ENCODE measurements around the gene CYBA. TPM values are rescaled to one million over a fixed set of nuclear protein-coding genes. Genes with fewer than 3 reads are reported as not detected.

Gene CYBA
- total RNA-seq, 2 experiments from 2014 or later = 262 to 265 TPM

- DNase-seq = no peak
- peaks cover under 1% of the 10 kb centered on the region for H3K9me3 Mint-ChIP-seq
- H3K27ac Mint-ChIP-seq = no peak overlapping the region
- CTCF ChIA-PET = interaction anchor here (1.5 to 2.8 kb wide), 3 partner anchors 12 to 75 kb away, joined by 3 to 14 read pairs (median 5); no protein-coding TSS in a partner anchor
- peaks cover 19% of the 10 kb centered on the region for H3K36me3 Mint-ChIP-seq
- POLR2A ChIA-PET = interaction anchor here (1.5 kb wide), 1 partner anchor 18 kb away, joined by 6 read pairs; no protein-coding TSS in a partner anchor
- intact Hi-C loops (cut with micrococcal nuclease) = loop anchor here (5.0 to 10.0 kb wide), 2 partner anchors 40 to 53 kb away; partner anchors contain the start of gene SNAI3
- H3K27me3 Mint-ChIP-seq = peaks cover 6% of the 10 kb centered on the region
- H3K4me1 Mint-ChIP-seq (ENCODE audit: low read depth) = peaks cover 30% of the 10 kb centered on the region
- no peak overlapping the region for H3K4me3 Mint-ChIP-seq
Measured at GRCh38 chr16:88631920-88632586, 18.8 kb downstream of the CYBA start.

DNA sequence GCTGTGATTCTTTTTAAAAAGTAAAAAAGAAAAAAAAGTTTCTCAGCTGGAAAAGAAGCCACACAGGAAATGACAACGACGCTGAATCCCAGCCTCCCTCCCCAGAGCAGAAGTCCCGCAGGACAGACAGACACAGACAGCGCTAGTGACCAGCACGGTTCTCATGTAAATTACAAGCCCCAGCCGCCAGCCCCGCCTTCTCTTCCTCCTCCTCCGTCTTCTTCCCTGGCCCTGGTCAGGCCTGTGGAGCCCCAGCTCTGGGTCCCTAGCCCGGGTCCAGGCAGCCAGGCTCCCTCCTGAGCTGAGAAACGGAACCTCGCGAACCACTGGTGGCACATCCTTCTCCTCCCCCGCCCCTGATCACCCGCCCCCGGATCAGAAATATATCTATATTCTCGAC lies 19.5 kb downstream of the CYBA start:
- Mint-ChIP-seq H3K4me3 (no peak overlapping the region), H3K4me1 (ENCODE audit: low read depth) (peaks cover 28% of the 10 kb centered on the region), H3K36me3 (peaks cover 23% of the 10 kb centered on the region), H3K27ac (no peak overlapping the region), H3K9me3 (no peaks in the 10 kb centered on the region), H3K27me3 (peaks cover 5% of the 10 kb centered on the region)
- intact Hi-C loops (cut with micrococcal nuclease) = loop anchor here (5.0 to 10.0 kb wide), 2 partner anchors 39 to 53 kb away; partner anchors contain the start of gene SNAI3
- DNase-seq = no peak
- ChIA-PET POLR2A (no interaction called here), CTCF (interaction anchor here (2.8 kb wide), 1 partner anchor 11 kb away, joined by 14 read pairs; no protein-coding TSS in a partner anchor)

GRCh38 chr16:88630941-88631340 lies 19.9 kb downstream of the CYBA start:
- no peak for DNase-seq
- Mint-ChIP-seq H3K9me3 (no peaks in the 10 kb centered on the region), H3K27me3 (peaks cover 5% of the 10 kb centered on the region), H3K4me1 (ENCODE audit: low read depth) (peaks cover 23% of the 10 kb centered on the region), H3K36me3 (peaks cover 23% of the 10 kb centered on the region), H3K27ac (no peak overlapping the region), H3K4me3 (no peak overlapping the region)
- ChIA-PET CTCF (no interaction called here), POLR2A (no interaction called here)
- intact Hi-C loops (cut with micrococcal nuclease) = loop anchor here (5.0 to 10.0 kb wide), 2 partner anchors 39 to 54 kb away; partner anchors contain the start of gene SNAI3

DNA sequence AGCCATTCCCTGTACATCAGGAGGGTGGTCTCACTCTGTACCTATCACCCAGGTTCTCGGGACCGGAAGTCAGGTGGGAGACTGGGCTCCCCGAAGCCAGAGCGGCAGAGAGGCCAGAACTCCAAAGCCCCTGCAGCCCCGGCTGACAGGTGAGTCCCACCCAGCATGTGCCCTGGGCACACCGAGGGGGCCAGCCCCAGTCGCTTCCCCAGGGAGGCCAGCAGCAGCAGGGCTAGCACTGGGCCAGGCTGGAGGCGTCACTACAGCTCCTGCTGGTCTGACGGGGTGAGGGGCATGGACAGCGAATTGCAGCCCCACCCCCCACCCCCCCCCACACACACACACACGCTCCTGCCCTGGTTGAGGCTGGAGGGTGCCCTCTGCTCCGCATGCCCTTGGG lies 20.4 kb downstream of the CYBA start:
- CTCF ChIA-PET = no interaction called here
- Mint-ChIP-seq H3K36me3 (peaks cover 25% of the 10 kb centered on the region), H3K27ac (no peak overlapping the region), H3K27me3 (peaks cover 3% of the 10 kb centered on the region), H3K4me1 (ENCODE audit: low read depth) (peaks cover 22% of the 10 kb centered on the region), H3K9me3 (no peaks in the 10 kb centered on the region), H3K4me3 (no peak overlapping the region)
- DNase-seq = no peak
- POLR2A ChIA-PET = no interaction called here
- intact Hi-C loops (cut with micrococcal nuclease) = loop anchor here (5.0 to 10.0 kb wide), 2 partner anchors 38 to 54 kb away; partner anchors contain the start of gene SNAI3

DNA sequence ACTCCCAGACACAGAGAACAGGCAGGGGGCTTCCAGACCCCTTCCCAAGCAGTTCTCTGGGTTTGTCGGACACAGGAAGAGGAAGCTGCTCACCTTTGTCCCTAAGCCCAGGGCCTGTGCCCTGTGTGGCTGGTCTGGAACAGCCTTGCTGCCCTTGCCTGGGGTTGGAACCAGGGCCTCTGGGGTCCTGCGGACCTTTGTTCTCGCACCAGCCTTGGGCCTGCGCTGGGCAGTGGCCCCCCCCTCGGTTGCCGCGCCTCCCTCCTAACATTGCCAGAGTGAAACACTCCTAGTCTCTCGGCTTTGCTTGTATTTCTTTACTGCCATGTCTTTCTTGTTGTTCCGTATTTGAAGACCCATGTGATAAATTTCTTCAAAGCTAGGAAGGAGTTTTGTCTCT lies 21.0 kb downstream of the CYBA start:
- DNase-seq = no peak
- CTCF ChIA-PET = interaction anchor here (0.7 kb wide), 1 partner anchor 58 kb away, joined by 3 read pairs; no protein-coding TSS in a partner anchor
- POLR2A ChIA-PET = interaction anchor here (0.9 kb wide), 1 partner anchor 10 kb away, joined by 3 read pairs; no protein-coding TSS in a partner anchor
- Mint-ChIP-seq H3K4me3 (no peak overlapping the region), H3K27ac (no peak overlapping the region), H3K9me3 (no peaks in the 10 kb centered on the region), H3K27me3 (no peaks in the 10 kb centered on the region), H3K36me3 (peaks cover 27% of the 10 kb centered on the region), H3K4me1 (ENCODE audit: low read depth) (peaks cover 21% of the 10 kb centered on the region)
- intact Hi-C loops (cut with micrococcal nuclease) = loop anchor here (5.0 to 10.0 kb wide), 2 partner anchors 38 to 55 kb away; partner anchors contain the start of gene SNAI3

DNA sequence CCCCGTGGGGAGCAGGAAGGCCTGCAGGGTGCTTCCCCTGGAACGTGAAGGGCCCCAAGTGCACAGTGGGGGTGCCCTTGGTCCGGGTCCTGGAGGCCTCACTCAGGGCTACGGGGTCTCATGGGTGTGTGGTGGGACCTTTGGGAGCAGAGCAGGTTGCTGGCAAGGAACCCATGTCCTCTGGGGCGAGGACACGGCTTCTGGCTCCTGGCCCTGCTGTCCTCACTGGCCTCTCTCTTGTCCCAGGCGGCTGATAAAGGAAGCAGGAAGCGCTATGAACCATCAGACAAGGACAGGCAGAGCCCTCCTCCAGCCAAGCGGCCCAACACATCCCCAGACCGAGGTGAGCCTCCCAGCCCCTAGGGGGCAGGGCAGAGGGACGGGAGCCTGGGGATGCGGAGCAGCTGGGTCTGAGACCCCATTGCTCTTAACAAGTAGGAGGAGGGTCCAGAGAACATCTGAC lies 22.3 kb downstream of the CYBA start:
- Mint-ChIP-seq H3K36me3 (peaks cover 32% of the 10 kb centered on the region), H3K4me1 (ENCODE audit: low read depth) (peaks cover 17% of the 10 kb centered on the region), H3K9me3 (no peaks in the 10 kb centered on the region), H3K27ac (no peak overlapping the region), H3K27me3 (no peaks in the 10 kb centered on the region), H3K4me3 (no peak overlapping the region)
- ChIA-PET POLR2A (no interaction called here), CTCF (interaction anchor here (0.9 to 1.2 kb wide), 3 partner anchors 9 to 152 kb away, joined by 3 to 5 read pairs (median 4); partner anchors contain the start of gene ZC3H18)
- intact Hi-C loops (cut with micrococcal nuclease) = no loop called here
- no peak for DNase-seq

DNA sequence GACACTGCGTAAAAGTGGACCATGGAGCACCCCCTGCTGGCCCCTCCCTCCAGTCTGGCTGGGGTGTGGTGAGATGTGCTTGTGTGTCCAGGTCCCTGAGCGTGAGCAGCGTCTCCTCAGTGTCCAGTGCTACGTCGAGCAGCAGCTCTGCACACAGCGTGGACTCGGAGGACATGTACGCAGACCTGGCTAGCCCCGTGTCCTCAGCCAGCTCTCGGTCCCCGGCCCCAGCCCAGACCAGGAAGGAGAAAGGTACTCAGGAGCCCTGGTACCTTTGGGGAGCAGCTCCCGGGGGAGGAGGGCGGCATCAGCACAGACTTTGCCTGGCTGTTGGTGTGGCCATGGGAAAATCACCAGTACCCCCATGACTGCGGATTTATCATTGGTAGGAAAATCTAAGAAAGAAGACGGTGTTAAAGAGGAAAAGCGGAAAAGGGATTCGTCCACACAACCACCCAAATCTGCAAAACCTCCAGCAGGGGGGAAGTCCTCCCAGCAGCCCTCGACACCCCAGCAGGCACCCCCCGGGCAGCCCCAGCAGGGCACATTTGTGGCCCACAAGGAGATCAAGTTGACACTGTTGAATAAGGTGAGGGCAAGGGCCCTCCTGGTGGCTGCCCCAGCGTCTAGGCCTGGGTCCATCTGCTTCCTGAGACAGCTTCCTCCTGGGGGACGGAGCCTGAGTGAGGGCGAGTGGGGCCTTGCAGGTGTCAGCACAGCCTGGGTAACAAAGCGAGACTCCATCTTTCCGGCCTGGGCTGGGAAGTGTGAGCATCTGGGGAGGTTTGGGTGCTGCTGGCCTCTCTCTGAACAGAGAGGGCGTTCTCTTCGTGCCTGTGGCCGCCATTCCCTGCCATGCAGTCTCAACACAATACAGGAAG lies 23.1 kb downstream of the CYBA start:
- intact Hi-C loops (cut with micrococcal nuclease) = no loop called here
- no peaks in the 10 kb centered on the region for H3K27me3 Mint-ChIP-seq
- POLR2A ChIA-PET = no interaction called here
- H3K9me3 Mint-ChIP-seq = no peaks in the 10 kb centered on the region
- no peak overlapping the region for H3K4me3 Mint-ChIP-seq
- peaks cover 12% of the 10 kb centered on the region for H3K4me1 Mint-ChIP-seq (ENCODE audit: low read depth)
- DNase-seq = no peak
- H3K27ac Mint-ChIP-seq = no peak overlapping the region
- CTCF ChIA-PET = no interaction called here
- peaks cover 39% of the 10 kb centered on the region for H3K36me3 Mint-ChIP-seq

- intact Hi-C loops (cut with micrococcal nuclease) = no loop called here
- Mint-ChIP-seq H3K27ac (no peak overlapping the region), H3K9me3 (no peaks in the 10 kb centered on the region), H3K36me3 (peaks cover 43% of the 10 kb centered on the region), H3K27me3 (no peaks in the 10 kb centered on the region), H3K4me1 (ENCODE audit: low read depth) (peaks cover 7% of the 10 kb centered on the region), H3K4me3 (no peak overlapping the region)
- ChIA-PET POLR2A (no interaction called here), CTCF (no interaction called here)
- DNase-seq = no peak
Measured at GRCh38 chr16:88626646-88627045, 24.2 kb downstream of the CYBA start.

- Mint-ChIP-seq H3K4me1 (ENCODE audit: low read depth) (peaks cover 16% of the 10 kb centered on the region), H3K36me3 (peaks cover 39% of the 10 kb centered on the region), H3K4me3 (no peak overlapping the region), H3K27ac (no peak overlapping the region), H3K9me3 (no peaks in the 10 kb centered on the region), H3K27me3 (no peaks in the 10 kb centered on the region)
- POLR2A ChIA-PET = interaction anchor here (0.6 kb wide), 1 partner anchor 180 kb away, joined by 3 read pairs; no protein-coding TSS in a partner anchor
- CTCF ChIA-PET = no interaction called here
- peak; percentile 62 for DNase-seq
- intact Hi-C loops (cut with micrococcal nuclease) = no loop called here
Measured at GRCh38 chr16:88624977-88625576, 25.8 kb downstream of the CYBA start.

DNA sequence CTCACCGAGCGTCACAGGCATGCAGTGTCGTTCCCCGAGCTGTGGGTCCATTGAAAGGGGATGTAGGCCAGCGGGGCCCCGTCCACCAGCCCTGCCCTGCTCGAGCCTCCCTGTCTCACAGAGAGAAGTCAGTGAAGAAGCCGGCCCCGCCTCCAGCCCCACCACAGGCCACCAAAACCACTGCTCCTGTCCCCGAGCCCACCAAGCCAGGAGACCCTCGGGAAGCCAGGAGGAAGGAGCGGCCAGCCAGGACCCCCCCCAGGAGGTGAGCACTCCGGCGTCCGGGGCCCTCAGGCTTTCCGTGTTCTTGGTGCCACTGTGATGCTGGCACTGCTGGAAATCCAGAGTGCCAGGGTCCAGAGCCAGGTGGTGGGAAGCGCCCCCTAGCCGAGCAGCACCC lies 26.4 kb downstream of the CYBA start:
- Mint-ChIP-seq H3K27ac (no peak overlapping the region), H3K27me3 (no peaks in the 10 kb centered on the region), H3K9me3 (no peaks in the 10 kb centered on the region), H3K4me3 (no peak overlapping the region), H3K36me3 (peaks cover 35% of the 10 kb centered on the region), H3K4me1 (ENCODE audit: low read depth) (peaks cover 22% of the 10 kb centered on the region)
- CTCF ChIA-PET = no interaction called here
- no peak for DNase-seq
- intact Hi-C loops (cut with micrococcal nuclease) = no loop called here
- POLR2A ChIA-PET = no interaction called here

GRCh38 chr16:88623858-88624257 lies 27.0 kb downstream of the CYBA start:
- ChIA-PET CTCF (no interaction called here), POLR2A (no interaction called here)
- H3K4me1 Mint-ChIP-seq (ENCODE audit: low read depth) = peaks cover 29% of the 10 kb centered on the region
- H3K36me3 Mint-ChIP-seq = peaks cover 34% of the 10 kb centered on the region
- no peaks in the 10 kb centered on the region for H3K27me3 Mint-ChIP-seq
- no peak overlapping the region for H3K4me3 Mint-ChIP-seq
- intact Hi-C loops (cut with micrococcal nuclease) = no loop called here
- no peak overlapping the region for H3K27ac Mint-ChIP-seq
- no peak for DNase-seq
- no peaks in the 10 kb centered on the region for H3K9me3 Mint-ChIP-seq

DNA sequence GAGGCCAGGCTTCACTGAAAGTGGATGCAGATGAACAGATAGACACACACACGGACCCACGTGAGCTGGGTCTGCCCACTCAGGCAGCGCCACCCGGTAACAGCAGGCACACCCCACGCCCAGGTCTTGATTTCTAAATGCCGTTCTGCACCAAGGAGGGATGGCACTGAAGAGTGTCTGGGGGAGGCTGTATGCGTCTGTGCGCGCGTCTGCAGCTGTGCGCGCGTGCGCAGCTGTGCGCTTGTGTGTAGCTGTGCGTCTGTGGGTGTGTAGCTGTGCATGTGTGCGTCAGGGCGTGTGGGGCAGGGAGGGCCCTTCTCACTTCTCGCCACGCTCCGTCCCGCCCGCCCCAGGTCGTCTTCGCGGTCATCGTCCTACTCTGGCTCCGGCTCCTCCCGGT lies 28.0 kb downstream of the CYBA start:
- intact Hi-C loops (cut with micrococcal nuclease) = no loop called here
- CTCF ChIA-PET = no interaction called here

More for the DNA sequence above, 28.0 kb downstream of the CYBA start:
- Mint-ChIP-seq H3K27ac (no peak overlapping the region), H3K4me3 (no peak overlapping the region), H3K27me3 (no peaks in the 10 kb centered on the region), H3K4me1 (ENCODE audit: low read depth) (peaks cover 35% of the 10 kb centered on the region), H3K36me3 (peaks cover 30% of the 10 kb centered on the region), H3K9me3 (no peaks in the 10 kb centered on the region)
- POLR2A ChIA-PET = no interaction called here
- no peak for DNase-seq

All from activated CD4-positive, alpha-beta memory T cell treated with anti-CD3 and anti-CD28 coated beads for 36 hours (primary cell).